ENCODE results near the gene SASH1. TPM values are rescaled to one million over a fixed set of nuclear protein-coding genes. Genes with fewer than 3 reads are reported as not detected.

The SASH1 gene
- total and polyA plus RNA-seq, 2 donors (not counting 3 experiments of a cell fraction or from before 2014, with no cell fraction given), result 18.5 to 103 TPM

DNA sequence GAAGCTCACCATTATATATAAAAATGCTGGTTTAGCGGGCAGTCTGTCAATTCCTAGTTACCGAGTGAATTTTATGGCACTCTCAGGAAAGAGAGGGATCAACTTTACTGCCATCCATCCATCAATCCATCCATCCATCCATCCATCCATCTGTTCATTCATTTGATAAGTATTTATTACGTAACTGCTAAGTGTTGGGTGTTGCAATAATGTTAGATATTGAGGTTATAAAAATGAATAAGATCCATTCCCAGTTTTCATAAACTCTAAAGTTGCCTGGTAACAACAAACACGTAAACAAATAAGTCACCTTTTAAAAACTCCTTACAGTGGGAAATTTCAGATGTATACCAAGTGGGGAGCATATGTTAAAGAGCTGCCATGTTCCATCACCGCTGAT is 36.8 kb downstream of the SASH1 start:
- Histone ChIP-seq H3K4me2 (ENCODE audit: insufficient read depth, low read length) (no peak overlapping the region), H3K27ac (ENCODE audit: insufficient read depth, low read depth, low read length) (no peak overlapping the region), H3K36me3 (ENCODE audit: control insufficient read depth in 2 of 2, extremely low read depth in 1 of 2, insufficient read depth in 2 of 2, low read length in 2 of 2) (peaks cover 2 to 4% of the 10 kb centered on the region in 2 experiments), H3K4me3 (replicated peaks in 1 of 3; ENCODE audit: insufficient read depth in 1 of 3, low read depth in 1 of 3, low read length in 3 of 3) (no peak overlapping the region), H4K20me1 (replicated peaks; ENCODE audit: control insufficient read depth, extremely low read depth, insufficient read depth, low read length) (no peaks in the 10 kb centered on the region), H3K9me1 (replicated peaks; ENCODE audit: control insufficient read depth, extremely low read depth, insufficient read depth, low read length) (no peaks in the 10 kb centered on the region), H3K9ac (replicated peaks; ENCODE audit: extremely low read depth, insufficient read depth, low read length) (no peak overlapping the region), H3K4me1 (ENCODE audit: control insufficient read depth, extremely low read depth, insufficient read depth, low read length) (peaks cover 11% of the 10 kb centered on the region), H2AFZ (ENCODE audit: low read depth, low read length) (no peak overlapping the region), H3K27me3 (ENCODE audit: control insufficient read depth in 2 of 2, insufficient read depth in 2 of 2, low read length in 2 of 2) (no peaks in the 10 kb centered on the region), H3K79me2 (ENCODE audit: control insufficient read depth, insufficient read depth, low read length) (peaks cover 96% of the 10 kb centered on the region), H3K9me3 (replicated peaks; ENCODE audit: control insufficient read depth, insufficient read depth, low read length) (no peaks in the 10 kb centered on the region)
- no TSS peak for BruUV-seq (replicated peaks)
- TF ChIP-seq FOS (IDR thresholded peaks at IDR 0.05; ENCODE audit: borderline replicate concordance, insufficient read depth, low read length) (no peak), JUN (IDR thresholded peaks at IDR 0.05; ENCODE audit: borderline replicate concordance, insufficient read depth, insufficient read length, low read depth) (no peak), MYC (IDR thresholded peaks at IDR 0.05; ENCODE audit: low read depth, low read length) (no peak), POLR2A (IDR thresholded peaks at IDR 0.05; ENCODE audit: low read depth, low read length) (no peak), GATA2 (IDR thresholded peaks at IDR 0.05; ENCODE audit: insufficient read depth, insufficient read length, low read depth, low read length) (no peak)
- TF ChIP-seq, protein P1, sequence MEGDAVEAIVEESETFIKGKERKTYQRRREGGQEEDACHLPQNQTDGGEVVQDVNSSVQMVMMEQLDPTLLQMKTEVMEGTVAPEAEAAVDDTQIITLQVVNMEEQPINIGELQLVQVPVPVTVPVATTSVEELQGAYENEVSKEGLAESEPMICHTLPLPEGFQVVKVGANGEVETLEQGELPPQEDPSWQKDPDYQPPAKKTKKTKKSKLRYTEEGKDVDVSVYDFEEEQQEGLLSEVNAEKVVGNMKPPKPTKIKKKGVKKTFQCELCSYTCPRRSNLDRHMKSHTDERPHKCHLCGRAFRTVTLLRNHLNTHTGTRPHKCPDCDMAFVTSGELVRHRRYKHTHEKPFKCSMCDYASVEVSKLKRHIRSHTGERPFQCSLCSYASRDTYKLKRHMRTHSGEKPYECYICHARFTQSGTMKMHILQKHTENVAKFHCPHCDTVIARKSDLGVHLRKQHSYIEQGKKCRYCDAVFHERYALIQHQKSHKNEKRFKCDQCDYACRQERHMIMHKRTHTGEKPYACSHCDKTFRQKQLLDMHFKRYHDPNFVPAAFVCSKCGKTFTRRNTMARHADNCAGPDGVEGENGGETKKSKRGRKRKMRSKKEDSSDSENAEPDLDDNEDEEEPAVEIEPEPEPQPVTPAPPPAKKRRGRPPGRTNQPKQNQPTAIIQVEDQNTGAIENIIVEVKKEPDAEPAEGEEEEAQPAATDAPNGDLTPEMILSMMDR (IDR thresholded peaks at IDR 0.05; ENCODE audit: extremely low read depth in 1 of 2, insufficient read depth in 1 of 2, low read depth in 1 of 2, low read length in 2 of 2), result no peak
- dilution Hi-C loops (cut with MboI; ENCODE audit: extremely low pct_ligation_motif_present, low sequenced_read_pairs), result no loop called here
- no peak for DNase-seq (ENCODE audit: low read depth, low spot score)
- ChIA-PET CTCF (interaction anchor here (0.7 to 1.6 kb wide), 3 partner anchors 15 to 85 kb away, joined by 3 read pairs; no protein-coding TSS in a partner anchor), POLR2A (no interaction called here)
- intact Hi-C loops (cut with micrococcal nuclease), result no loop called here
- no peak for FAIRE-seq

All from endothelial cell of umbilical vein (primary cell).